ENCODE measurements around the gene BRD7.

BRD7 gene

DNA sequence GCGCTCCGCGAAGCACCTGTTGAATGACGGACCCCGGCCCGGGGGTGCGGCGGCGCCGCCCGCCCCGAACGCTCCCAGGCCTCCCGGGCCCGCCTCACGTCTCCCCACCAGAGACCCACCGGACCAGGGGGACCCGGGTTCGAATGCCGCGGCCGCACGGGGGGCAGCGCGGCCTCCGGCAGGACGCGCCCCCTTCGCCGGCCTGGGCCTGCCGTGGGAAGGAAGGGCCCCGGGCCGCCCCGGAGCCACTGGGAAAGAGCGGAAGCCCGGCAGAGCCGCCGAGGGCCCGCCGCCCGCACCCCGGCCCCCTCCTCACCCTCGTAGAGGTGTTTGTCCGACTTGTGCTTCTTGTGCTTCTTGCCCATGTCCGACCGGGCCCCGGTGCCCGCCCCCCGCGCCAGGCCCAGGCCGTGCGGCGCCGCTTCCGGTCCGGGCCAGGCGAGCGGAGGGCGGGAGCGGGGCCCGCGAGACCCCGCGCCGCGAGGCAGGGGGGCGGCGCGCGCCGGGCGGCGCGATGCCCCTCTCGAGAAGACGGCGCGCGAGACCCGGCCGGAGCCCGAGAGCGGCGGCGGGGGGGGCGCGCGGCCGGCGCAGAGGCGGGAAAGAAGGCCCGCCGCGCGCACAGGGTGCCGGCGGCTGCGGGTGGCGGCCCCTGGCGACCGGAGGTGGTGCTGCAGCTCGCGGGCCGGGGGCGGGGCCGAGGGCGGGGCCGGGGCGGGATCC is at the start of gene BRD7:
Gene BRD7, minus strand, starts transcription at position 579 of the 723 bp plus-strand sequence. Its CDS starts 214 bp downstream, at position 365.
- TF ChIP-seq, protein P1, sequence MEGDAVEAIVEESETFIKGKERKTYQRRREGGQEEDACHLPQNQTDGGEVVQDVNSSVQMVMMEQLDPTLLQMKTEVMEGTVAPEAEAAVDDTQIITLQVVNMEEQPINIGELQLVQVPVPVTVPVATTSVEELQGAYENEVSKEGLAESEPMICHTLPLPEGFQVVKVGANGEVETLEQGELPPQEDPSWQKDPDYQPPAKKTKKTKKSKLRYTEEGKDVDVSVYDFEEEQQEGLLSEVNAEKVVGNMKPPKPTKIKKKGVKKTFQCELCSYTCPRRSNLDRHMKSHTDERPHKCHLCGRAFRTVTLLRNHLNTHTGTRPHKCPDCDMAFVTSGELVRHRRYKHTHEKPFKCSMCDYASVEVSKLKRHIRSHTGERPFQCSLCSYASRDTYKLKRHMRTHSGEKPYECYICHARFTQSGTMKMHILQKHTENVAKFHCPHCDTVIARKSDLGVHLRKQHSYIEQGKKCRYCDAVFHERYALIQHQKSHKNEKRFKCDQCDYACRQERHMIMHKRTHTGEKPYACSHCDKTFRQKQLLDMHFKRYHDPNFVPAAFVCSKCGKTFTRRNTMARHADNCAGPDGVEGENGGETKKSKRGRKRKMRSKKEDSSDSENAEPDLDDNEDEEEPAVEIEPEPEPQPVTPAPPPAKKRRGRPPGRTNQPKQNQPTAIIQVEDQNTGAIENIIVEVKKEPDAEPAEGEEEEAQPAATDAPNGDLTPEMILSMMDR (IDR thresholded peaks at IDR 0.05; ENCODE audit: control insufficient read depth, extremely low read depth, insufficient read depth), result peak; percentile 77
- peak within 1 kb of the TSS; percentile 78 for H3K4me3 ChIP-seq (ENCODE audit: low read depth, low read length)
- no peak for DNase-seq (ENCODE audit: low read depth)

DNA sequence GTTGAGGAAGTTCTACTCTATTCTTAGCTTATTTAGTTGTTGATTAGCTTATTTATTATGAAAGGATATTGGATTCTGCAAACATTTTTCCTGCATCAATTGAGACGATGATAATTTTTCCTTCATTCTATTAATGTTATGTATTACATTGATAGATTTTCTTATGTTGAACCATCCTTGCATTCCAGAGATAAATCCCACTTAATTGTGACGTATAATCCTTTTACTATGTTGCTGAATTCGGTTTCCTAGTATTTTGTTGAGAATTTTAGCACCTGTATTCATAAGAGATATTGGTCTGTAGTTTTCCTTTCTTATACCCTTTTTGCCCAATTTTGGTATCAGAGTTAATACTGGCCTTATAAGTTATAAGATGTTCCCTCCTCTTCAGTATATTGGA is 47.6 kb upstream of the BRD7 start:
- no peak for DNase-seq (ENCODE audit: low read depth)
- TF ChIP-seq, protein P1 (IDR thresholded peaks at IDR 0.05; ENCODE audit: control insufficient read depth, extremely low read depth, insufficient read depth), result no peak
- H3K4me3 ChIP-seq (ENCODE audit: low read depth, low read length), result no peak overlapping the region

DNA sequence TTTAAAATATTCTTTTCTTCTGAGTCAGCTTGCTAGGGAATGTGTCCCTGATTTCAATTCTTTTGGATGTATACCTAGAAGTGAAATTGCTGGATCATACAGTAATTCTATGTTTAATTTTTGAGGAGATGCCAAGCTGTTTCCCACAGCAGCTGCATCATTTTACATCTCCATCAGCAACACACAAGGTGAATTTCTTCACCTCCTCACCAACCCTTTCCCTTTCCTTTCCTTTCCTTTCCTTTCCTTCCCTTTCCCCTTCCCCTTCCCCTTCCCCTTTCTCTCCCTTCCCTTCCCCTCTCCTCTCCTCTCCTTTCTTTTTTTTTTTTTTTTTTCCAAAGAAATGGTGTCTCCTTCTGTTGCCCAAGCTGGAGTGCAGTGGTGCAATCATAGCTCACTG is 45.4 kb upstream of the BRD7 start:
- TF ChIP-seq, protein P1 (IDR thresholded peaks at IDR 0.05; ENCODE audit: control insufficient read depth, extremely low read depth, insufficient read depth), result no peak
- DNase-seq (ENCODE audit: low read depth), result no peak
- H3K4me3 ChIP-seq (ENCODE audit: low read depth, low read length), result no peak overlapping the region

DNA sequence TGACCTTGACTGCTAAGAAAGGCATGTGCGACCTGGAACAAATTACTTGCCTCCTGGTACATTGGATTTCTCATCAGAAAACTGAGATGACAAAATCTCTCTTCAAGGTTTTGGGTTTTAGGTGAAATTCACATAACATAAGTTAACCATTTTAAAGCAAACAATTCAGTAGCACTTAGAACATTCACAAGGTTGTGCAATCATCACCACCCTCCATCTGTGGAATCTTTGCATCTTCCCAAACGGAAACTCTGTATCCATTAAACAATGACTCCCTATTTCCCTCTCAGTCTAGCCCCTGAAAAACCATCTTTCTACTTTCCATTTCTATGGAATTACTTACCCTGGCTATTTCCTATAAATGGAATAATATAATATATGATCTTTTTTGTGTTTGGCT is 42.2 kb upstream of the BRD7 start:
- DNase-seq (ENCODE audit: low read depth), result no peak
- TF ChIP-seq, protein P1 (IDR thresholded peaks at IDR 0.05; ENCODE audit: control insufficient read depth, extremely low read depth, insufficient read depth), result no peak
- no peak overlapping the region for H3K4me3 ChIP-seq (ENCODE audit: low read depth, low read length)

DNA sequence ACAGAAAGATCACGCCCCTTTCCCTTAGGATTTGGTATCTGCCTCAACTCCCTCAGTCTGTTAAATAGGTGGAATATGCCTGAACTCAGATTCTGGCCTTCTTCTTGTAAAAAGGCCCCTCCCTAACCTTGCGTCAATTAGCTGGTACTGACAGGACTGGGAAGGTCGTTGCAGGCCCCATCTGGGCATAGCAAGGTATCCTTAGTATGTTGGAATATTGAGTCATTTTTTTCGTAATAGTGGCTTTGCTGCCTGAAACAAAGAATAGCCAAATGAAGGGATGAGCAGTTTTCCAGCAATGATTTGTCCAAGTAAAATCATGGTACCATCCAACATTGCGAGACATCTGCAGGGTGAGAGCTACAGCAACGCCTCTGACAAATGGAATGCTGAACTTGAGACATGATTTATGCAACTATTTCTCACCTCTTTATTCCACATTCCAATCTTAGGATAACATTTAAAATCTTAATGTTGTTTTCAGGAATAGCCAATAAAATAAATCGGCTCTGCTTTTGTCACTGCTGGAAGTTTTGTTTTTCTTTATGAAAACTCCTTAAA is 39.3 kb upstream of the BRD7 start:
- DNase-seq (ENCODE audit: low read depth), result no peak
- H3K4me3 ChIP-seq (ENCODE audit: low read depth, low read length), result no peak overlapping the region
- TF ChIP-seq, protein P1 (IDR thresholded peaks at IDR 0.05; ENCODE audit: control insufficient read depth, extremely low read depth, insufficient read depth), result no peak

DNA sequence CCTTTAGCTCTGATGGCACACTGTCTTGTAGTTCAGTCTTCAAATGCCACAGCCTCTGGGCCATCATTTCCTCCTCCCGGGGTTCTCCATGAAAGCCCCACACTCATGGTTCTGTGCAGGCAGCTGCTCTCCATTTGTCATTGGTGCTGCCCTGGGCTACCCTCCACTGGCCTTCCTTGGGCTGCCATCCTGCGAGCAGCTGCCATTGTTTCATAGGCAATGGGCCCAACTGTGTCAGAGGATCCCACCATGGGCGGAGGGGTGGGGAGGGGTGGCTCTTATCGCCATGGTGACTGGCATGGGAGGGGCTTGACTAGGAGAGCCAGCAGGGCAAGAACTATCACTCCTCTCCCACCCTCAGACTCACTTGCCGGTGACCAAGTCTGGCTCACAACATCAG is 38.6 kb upstream of the BRD7 start:
- H3K4me3 ChIP-seq (ENCODE audit: low read depth, low read length), result no peak overlapping the region
- TF ChIP-seq, protein P1 (IDR thresholded peaks at IDR 0.05; ENCODE audit: control insufficient read depth, extremely low read depth, insufficient read depth), result no peak
- no peak for DNase-seq (ENCODE audit: low read depth)

All from LNCaP clone FGC (cell line).